GDM1 (cell line): ENCODE measurements around the gene TUBGCP6.
"Not testable (repeated sequence)": the region's sequence is repeated elsewhere in the genome, so short reads cannot be mapped to it uniquely, and the experiment has no call there.

Experiments
- DNase-seq: peaks from one replicate; lab custom pipeline; 2025; lab: John Stamatoyannopoulos, UW

The TUBGCP6 gene

DNA sequence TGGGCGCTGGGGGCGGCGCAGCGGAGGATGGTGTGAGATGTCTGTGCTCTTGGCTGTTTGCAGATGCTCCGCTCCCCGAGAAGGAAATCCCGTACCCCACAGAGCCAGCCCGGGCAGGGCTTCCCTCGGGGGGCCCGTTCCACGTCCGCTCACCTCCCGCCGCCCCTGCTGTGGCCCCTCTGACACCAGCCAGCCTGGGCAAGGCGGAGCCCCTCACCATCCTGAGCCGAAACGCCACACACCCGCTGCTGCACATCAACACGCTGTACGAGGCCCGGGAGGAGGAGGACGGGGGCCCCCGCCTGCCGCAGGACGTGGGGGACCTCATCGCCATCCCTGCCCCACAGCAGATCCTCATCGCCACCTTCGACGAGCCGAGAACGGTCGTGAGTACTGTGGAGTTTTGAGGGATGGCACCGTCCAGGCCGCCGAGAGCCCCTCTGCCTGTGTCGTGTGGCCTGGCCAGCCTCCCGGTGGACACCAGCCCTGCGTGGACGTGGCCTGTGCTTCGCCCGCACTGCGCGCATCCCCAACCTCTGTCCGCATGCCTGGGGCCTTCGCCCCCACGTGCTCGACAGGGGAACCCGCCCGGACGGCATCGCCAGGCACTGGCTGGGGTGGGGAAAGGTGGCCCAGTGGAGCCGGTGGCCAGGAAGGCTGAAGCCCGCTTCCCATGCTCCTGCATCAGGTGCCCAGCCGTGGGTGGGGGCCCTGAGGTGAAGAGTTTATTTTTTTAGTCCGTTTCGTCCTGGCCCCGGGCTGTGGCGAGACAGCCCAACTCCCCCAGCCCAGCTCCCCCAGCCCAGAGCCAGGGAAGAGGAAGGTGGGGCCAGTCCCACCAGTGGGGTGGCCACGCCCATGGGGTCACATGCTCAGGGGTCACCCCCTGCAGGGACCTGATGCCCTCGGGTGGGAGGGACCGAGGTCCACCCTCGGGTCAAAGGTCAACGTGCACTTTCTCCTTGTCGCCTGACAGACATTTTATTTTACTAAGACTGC lies 65.7 kb downstream of the TUBGCP6 start:
- no peak for DNase-seq

DNA sequence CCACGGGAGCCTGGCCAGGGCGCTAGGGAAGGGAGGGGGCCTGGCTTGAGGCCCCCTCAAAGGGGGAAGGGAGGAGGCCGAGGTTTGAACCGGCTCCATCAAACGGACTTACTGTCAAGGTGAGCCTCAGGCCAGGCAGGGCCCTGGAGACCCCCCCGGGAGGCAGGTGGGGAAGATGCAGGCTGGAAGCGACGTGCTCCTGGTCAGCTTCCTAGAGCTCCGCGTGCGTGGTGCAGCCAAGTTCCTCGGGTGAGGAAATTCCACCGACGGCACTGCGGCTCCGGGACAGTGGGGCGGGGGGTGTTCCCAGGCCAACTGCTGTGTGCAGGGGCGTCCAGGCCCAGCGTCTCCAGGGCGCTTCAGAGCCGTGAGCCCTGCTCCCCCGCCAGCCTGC lies 66.4 kb downstream of the TUBGCP6 start:
- no peak for DNase-seq

DNA sequence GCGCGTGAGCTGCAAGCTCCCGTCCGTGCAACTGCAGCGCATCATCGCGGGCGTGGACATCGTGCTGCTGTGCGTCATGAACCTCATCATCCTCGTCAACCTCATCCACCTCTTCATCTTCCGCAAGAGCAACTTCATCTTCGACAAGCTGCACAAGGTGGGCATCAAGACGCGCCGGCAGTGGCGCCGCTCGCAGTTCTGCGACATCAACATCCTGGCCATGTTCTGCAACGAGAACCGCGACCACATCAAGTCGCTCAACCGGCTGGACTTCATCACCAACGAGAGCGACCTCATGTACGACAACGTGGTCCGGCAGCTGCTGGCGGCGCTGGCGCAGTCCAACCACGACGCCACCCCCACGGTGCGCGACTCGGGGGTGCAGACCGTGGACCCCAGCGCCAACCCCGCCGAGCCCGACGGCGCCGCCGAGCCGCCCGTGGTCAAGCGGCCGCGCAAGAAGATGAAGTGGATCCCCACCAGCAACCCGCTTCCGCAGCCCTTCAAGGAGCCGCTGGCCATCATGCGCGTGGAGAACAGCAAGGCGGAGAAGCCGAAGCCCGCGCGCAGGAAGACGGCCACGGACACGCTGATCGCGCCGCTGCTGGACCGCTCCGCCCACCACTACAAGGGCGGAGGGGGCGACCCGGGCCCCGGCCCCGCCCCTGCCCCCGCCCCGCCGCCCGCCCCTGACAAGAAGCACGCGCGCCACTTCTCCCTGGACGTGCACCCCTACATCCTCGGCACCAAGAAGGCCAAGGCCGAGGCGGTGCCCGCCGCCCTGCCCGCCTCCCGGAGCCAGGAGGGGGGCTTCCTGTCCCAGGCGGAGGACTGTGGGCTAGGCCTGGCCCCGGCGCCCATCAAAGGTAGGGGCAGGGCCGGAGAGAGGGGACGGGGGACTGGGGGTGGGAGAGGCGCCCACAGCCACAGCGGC lies 67.0 kb downstream of the TUBGCP6 start:
- DNase-seq: no peak

DNA sequence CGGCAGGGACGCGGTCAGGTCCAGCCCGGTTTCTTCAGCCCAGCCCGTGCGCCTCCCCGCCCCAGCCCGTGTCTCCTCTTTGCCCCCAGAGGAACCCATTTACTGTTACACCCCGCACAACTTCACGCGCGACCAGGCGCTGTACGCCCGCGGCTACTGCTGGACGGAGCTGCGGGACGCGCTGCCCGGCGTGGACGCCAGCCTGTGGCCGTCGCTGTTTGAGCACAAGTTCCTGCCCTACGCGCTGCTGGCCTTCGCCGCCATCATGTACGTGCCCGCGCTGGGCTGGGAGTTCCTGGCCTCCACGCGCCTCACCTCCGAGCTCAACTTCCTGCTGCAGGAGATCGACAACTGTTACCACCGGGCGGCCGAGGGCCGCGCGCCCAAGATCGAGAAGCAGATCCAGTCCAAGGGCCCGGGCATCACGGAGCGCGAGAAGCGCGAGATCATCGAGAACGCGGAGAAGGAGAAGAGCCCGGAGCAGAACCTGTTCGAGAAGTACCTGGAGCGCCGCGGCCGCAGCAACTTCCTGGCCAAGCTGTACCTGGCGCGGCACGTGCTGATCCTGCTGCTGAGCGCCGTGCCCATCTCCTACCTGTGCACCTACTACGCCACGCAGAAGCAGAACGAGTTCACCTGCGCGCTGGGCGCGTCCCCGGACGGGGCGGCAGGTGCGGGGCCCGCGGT lies 67.8 kb downstream of the TUBGCP6 start:
- no peak for DNase-seq

DNA sequence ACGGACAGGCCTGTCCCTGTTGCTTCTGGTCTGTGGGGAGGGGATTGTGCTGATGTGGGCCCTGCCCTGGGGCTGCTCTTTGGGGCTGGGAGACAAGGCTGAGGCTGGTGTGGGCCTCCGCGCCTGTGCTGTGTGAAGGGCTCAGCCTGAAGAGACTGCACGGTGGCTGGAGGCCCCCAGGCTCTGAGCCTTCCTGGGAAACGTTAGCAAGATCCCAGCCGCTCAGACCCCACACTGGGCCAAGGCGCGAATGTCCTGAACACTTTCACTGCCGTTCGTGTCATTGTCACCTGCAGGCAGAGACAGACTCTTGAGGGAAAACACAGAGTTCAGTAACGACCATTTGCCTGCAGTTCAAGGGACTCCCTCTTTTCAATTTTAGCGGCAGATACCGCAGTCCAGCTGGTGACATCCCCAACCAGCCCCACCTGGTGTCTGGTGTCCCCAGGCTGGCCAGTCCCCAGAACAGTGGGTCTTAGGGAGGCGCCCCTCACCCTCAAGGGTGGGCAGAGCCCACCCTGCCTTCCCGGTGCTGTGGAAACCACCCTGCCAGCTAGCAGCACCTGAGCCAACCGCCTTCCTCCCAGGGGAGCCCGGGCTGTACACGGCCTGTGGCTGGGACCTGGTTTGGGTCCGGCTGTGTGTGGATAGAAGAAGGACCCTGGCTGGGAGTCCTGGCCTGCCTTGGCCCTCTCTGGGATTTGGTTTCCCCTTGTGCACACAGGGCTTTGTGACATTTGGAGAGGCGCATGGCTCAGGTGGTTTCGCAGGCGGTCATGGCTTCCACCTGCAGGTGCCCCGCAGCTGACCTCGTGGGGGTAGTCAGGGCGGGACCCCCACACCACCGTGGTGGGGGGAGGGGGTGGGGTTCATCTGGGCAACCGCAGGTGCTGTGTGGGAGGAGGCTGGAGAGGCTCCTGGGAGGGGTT lies 68.6 kb downstream of the TUBGCP6 start:
- DNase-seq: no peak

DNA sequence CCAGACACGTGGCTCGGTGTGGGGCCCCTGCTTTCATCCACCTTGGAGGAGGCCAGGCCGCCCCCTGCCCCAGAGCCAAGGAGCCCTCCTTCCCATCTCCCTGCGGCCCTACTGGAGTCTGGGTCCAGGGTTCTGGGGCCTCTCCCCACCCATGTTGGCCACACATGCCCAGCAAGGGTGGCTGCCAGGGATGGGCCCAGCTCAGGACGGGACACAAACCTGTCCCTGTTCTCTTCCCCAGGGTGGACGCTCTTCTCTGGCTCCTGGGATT lies 69.7 kb downstream of the TUBGCP6 start:
- DNase-seq: no peak

DNA sequence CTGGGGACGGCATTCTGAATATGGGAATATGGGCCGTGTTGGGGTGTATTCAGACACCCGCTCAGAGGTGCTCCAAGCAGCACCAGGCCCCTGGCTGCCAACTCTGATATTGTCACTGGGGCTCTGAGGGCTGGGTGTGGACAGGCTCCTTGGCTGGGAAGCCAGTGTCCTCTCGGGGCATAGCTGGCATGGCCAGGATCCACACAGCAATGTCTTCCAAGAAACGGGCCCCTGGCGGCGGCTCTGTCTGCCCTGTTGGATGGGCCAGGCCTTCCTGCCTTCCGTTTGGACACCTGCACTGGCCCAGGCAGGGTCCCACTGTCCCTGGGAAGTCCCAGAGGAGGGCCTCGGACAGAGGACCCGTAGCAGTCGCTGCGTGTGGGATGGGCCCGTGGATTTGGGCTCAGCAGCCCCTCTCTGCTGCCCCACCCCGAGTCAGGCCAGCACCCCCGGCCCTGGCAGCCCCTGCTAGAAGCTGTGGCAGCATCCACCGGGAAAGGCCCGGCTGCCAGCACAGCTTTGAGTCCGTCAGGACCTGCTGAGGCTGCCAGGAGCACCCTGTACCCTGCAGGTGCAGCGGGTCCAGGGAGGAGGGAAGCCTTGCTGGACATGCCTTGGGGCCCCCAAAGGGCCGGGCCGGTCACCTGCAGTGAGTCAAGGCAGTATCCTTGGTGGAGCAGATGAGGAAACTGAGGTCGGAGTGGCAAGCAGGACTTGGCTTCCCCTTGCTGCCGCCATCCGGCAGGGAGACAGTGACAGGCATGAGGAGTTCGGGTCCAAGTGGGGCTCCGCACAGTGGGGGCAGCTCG lies 70.2 kb downstream of the TUBGCP6 start:
- DNase-seq: no peak

DNA sequence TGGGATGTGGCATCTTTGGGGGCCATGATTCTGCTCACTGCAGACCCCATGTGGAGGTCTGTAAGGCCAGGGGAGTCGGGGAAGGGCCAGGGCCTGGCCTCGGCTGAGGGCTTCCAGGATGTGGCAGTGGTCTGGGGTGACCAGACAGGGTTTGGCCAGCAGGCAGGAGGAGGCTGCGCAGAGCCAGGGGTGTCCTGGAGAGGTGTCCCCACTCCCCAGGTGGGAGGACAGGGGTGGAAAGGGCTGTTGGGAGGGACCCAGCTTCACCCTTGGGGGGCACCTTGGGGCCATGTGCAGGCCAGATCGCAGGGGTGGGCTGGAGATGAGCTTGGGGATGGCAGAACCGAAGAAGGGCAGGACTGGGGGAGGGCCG lies 70.9 kb downstream of the TUBGCP6 start:
- no peak for DNase-seq

DNA sequence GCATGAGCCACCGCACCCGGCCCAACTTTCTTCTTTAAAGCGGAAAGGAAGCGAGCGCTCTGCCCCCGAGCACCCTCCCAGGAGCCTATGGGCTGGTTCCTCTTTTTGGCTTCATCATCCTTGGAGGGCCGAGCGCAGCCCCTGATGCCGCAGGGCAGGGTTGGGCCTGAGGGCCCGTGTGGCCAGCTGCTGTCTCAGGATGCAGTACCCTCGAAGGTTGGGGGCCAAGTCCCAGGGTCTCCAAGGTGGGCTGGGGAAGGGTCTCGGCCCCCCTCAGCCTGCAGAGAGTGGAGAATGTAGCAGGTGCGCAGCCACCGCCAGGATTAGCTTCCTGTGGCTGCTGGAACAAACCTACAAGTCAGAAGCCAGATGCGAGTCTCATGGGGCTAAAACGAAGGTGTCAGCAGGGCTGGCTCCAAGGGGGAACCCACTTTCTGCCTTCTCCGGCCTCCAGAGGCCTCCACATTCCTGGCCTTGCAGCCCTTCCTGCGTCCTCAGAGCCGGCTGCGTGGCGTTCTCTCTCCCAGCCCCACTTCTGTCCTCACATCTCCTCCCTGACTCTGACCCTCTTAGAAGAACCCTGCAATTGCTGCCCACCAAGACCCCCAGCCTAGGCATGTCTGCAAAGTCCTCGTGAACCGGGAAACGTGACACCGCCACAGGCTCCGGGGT lies 71.4 kb downstream of the TUBGCP6 start:
- no peak for DNase-seq

DNA sequence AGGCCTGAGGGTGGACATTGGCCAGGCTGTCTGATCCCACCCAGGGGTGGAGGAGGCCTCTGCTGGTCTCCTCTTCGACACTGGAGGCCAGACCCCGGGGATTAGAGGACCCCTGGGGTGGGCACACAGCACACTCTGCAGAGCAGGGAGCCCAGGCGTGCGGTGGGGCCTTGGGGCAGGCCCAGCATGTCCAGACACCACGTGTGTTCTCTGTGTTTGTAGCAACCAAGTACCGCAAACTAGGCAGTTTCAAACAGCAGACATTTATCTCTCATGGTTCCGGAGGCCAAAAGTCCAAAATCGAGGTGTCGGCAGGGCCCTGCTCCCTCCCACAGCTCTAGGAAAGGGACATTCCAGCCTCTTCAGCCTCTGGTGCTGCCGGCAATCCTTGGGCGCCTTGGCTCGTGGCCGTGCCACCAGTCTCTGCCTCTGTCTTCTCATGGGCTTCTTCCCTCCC lies 72.8 kb downstream of the TUBGCP6 start:
- no peak for DNase-seq

DNA sequence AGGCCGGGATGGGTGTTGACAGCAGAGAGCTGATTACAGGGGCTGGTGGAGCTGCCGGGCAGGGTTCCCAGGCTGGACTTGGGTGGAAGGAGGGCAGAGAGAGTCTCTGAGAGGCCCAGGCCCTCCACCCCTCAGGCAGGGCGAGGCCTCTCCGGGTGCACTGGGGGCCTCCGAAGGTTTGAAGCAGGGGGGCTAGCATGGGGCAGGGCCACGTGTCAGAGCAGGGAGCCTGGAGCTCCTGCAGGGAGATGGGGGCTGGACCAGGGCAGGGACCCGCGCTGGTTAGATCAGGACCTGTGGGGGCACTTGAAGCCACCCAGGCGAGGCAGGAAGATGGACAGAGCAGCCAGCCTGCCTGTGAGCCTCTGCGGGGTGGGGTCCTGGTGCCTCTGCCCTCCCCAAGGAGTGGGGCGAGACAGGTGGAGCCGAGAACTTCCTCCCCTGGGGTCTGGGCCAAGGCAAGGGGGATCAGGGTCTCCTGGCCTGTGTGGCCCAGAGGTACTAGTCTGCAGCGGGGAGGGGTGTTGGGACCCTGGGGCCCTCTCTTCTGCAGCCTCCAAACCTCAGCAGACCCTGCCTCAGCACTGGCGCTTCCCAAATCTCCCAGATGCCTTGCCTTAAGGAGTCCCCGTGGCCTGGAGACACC lies 73.4 kb downstream of the TUBGCP6 start:
- no peak for DNase-seq

DNA sequence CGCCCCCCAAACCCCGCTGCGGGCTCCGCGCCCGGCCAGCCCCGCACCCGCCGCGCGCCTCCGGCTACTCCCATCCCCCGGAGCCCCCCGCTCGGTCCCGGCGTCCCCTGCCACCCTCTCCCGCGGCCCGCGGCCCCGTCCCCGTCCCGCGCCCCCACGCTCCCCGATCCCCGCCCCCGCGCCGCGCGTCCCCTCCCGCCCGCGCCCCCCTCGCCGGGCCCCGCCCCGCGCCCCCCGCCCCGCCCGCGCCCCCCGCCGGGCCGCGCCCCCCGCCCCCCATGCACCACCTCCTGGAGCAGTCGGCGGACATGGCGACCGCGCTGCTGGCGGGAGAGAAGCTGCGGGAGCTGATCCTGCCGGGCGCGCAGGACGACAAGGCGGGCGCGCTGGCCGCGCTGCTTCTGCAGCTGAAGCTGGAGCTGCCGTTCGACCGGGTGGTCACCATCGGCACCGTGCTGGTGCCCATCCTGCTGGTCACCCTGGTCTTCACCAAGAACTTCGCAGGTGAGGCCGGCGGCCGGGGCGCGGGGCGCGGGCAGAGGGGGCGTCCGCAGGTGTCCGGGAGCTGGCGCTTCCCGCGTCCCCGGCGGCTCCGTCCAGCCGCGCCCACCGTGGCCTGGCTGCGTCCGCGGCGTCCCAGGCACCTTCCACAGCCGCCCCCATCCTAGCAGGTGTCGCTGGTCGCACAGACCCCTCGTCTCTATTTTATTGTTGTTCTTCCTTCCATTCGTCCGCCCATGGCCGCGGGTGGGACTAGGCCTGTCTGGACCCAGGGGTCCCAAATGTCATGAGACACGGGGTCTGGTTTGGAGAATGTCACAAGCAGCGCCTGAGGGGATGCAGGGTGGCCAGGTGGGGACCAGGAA lies 74.1 kb downstream of the TUBGCP6 start, which contains the start of gene PANX2:
Gene PANX2 (plus strand): TSS at position 279 of the 866 bp plus-strand sequence. CDS start 0 bp downstream, at position 279.
- no peak for DNase-seq

DNA sequence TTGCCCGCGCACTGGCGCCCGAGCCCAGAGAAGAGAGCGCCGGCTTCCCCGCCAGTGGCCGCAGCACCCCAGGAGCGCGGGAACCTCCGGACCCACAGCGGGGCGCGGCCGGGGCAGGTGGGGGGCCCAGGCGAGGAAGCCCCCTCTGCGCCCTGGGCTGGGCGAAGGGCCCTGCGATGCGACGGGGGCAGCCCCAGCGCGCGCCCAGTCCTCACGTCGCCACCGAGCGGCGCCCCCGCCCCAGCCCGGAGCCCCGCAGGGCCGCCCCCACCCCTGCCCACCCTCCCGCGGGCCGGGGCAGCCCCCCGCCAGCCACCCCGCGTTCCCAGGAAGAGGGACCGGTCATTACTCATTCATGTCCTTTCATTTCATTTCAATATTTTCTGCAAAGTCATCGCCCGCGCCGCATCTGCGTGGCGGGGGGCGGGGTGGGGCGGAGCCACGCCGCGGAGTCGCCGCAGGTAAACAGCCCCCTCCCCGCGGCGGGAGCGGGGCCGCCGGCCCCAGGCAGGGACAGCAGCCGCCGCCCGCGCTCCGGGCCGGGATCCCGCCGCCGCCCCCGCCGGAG lies 75.0 kb downstream of the TUBGCP6 start:
- DNase-seq: no peak

DNA sequence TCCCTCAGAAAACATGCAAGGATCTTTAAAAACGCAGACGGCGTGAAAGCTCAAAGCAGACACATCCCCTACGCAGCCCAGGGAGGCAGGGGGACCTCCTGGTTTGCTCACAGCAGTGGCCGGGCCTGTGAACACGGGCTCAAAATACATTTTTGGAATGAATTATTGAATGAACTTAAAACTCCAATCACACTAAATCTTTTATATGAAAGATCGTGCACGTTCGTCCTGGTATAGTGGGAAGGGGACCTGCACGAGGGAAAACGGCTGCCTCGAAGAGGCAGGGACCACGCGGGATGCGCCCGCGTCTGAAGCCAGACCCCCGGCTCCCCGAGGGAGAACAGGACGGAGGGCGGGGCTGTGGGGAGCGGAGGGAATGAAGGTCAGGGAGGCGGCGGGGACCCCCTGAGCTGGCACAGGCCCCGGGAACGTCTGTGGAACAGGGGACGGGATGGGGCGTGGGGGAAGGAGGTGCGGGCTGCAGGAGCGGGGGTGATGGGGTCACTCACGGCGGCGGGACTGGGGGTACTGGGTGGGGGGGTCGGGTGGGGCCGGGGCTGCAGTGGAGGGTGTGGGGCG lies 75.6 kb downstream of the TUBGCP6 start:
- DNase-seq: no peak

DNA sequence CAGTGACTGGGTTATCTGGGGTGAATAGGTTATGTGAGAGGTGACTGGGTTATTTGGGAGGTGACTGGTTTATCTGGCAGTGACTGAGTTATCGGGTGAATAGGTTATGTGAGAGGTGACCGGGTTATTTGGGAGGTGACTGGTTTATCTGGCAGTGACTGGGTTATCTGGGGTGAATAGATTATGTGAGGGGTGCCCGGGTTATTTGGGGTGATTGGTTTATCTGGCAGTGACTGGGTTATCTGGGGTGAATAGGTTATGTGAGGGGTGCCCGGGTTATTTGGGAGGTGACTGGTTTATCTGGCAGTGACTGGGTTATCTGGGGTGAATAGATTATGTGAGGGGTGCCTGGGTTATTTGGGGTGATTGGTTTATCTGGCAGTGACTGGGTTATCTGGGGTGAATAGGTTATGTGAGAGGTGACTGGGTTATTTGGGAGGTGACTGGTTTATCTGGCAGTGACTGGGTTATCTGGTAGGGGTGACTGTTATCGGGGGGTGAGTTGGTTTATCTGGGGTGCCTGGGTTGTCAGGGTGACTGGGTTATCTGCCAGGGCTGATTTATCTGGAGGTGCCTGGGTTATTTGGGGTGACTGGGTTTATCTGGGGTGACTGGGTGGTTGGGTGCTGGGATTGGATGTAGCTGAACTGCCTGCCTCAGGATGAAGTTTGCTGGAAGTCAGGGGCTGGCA lies 76.2 kb downstream of the TUBGCP6 start:
- DNase-seq: not testable (repeated sequence)

DNA sequence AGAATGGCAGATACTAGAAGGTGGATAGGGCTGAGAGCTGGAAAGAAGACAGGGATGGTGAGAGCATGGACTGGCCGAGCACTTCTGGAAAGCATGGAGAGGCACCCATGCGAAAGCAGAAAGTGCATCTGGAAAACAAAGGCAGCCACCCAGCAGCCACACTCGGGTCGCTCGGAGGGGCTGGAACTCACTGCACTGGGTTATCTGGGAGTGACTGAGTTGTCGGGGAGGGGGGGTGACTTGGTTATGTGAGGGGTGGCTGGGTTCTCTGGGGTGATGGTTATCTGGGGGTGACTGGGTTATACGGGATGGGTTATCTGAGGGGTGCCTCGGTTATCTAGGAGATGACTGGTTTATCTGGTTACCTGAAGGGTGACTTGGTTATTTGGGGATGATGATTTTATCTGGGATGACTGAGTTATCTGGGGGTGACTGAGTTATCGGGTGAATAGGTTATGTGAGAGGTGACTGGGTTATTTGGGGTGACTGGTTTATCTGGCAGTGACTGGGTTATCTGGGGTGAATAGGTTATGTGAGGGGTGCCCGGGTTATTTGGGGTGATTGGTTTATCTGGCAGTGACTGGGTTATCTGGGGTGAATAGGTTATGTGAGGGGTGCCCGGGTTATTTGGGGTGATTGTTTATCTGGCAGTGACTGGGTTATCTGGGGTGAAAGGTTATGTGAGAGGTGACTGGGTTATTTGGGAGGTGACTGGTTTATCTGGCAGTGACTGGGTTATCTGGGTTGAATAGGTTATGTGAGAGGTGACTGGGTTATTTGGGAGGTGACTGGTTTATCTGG lies 76.9 kb downstream of the TUBGCP6 start:
- DNase-seq: no peak
